Thoracic aorta (tissue), 2 donors: Measurements from ENCODE around the gene CLASP1. TPM values are rescaled to one million over a fixed set of nuclear protein-coding genes. Genes with fewer than 3 reads are reported as not detected.

Experiments used
- ATAC-seq: fragments of 150-250 bp; one replicate; pipeline ENCODE4 v1.8.0; 2017; ENCODE audit warnings: low read depth; ENCODE audit not compliant: insufficient number of reproducible peaks, low FRiP score
- DNase-seq: peaks from one replicate; pipeline ENCODE4 v3.0.0-alpha.2; 2020; ENCODE audit warnings: low spot score
- H3K27ac ChIP-seq, 2 donors: fragments of 200-600 bp; sonication (generic); 1 replicate in 1 of 2; 2 replicates in 1 of 2; pipeline ENCODE4 v1.5.1; 2016; ENCODE audit warnings: mild to moderate bottlenecking in 2 of 2, moderate library complexity in 2 of 2
- H3K27me3 ChIP-seq: fragments of 200-600 bp; sonication (generic); replicated peaks from 2 replicates; pipeline ENCODE4 v1.6.0; 2016; ENCODE audit warnings: mild to moderate bottlenecking; ENCODE audit not compliant: insufficient read depth
- H3K36me3 ChIP-seq: fragments of 200-600 bp; sonication (generic); one replicate; pipeline ENCODE4 v1.5.1; 2016
- H3K4me1 ChIP-seq, 2 donors: fragments of 200-600 bp; sonication (generic); 1 replicate in 1 of 2; 2 replicates in 1 of 2; pipeline versions ENCODE4 v1.5.1 to v1.6.0; 2016; ENCODE audit warnings: low read depth in 2 of 2, mild to moderate bottlenecking in 1 of 2; ENCODE audit not compliant: control insufficient read depth in 1 of 2
- H3K4me3 ChIP-seq: fragments of 200-600 bp; sonication (generic); 2 replicates; pipeline ENCODE4 v1.5.1; 2016; ENCODE audit warnings: mild to moderate bottlenecking
- H3K9me3 ChIP-seq: fragments of 200-600 bp; sonication (generic); 2 replicates; pipeline ENCODE4 v1.5.1; 2016
- total RNA-seq, 2 donors: library from RNA; depleted of rRNA; stranded (reverse); fragments of >200 nt; gene quantifications; one replicate each; pipeline versions ENCODE4 v1.1.0 to v1.2.3, GENCODE V29; 2016
- TF ChIP-seq, protein P1 (sequence below): fragments of 200-600 bp; sonication (generic); IDR thresholded peaks from one replicate; pipeline ENCODE4 v1.5.1; 2019; ENCODE audit warnings: antibody characterized with exemption

CLASP1 gene
- total RNA-seq, 2 donors from 2014 or later, result 69.7 to 113 TPM

DNA sequence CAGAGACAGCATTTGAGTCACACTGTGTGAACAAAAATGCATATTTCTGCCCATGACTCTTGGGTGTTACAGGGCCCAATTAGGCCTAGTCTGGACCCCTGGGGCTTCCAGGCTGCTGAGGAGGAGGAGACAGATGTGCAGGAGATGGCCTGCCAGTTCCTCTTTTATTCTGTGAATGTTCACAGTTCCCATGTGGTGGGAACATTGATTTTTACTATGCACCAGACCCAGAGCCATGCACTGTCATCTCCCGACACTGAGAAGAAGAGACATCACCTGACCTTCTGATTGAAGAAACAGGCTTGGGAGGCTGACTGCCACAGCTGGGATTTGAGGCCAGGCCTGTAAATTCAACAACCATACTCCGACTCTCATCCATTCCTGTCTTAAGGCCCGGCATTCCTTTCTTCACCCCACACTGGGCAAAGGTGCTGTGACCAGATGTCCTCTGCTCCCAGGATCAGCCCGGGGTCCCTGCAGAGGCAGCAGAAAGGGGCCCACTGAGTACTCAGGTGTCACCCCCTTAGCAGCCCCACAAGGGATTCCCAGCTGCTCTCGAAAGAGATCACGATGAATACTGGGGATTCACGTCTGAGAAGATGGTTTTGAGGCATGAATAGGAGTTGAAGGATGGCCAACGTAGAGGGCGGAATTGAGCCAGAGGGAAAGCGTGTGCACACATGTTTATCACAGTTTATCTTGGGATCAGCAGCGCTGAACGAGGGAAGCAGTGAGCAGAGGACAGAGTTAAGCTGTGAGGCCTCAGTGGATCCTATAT lies 360.6 kb downstream of the CLASP1 start:
- DNase-seq (no peak), ATAC-seq (no peak)
- H3K4me3 ChIP-seq, result no peak overlapping the region
- H3K4me1 ChIP-seq, result peaks cover 2 to 17% of the 10 kb centered on the region in 2 donors
- H3K9me3 ChIP-seq, result no peaks in the 10 kb centered on the region
- TF ChIP-seq, protein P1, sequence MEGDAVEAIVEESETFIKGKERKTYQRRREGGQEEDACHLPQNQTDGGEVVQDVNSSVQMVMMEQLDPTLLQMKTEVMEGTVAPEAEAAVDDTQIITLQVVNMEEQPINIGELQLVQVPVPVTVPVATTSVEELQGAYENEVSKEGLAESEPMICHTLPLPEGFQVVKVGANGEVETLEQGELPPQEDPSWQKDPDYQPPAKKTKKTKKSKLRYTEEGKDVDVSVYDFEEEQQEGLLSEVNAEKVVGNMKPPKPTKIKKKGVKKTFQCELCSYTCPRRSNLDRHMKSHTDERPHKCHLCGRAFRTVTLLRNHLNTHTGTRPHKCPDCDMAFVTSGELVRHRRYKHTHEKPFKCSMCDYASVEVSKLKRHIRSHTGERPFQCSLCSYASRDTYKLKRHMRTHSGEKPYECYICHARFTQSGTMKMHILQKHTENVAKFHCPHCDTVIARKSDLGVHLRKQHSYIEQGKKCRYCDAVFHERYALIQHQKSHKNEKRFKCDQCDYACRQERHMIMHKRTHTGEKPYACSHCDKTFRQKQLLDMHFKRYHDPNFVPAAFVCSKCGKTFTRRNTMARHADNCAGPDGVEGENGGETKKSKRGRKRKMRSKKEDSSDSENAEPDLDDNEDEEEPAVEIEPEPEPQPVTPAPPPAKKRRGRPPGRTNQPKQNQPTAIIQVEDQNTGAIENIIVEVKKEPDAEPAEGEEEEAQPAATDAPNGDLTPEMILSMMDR, result no peak
- no peak overlapping the region for H3K27ac ChIP-seq
- H3K36me3 ChIP-seq, result no peaks in the 10 kb centered on the region
- H3K27me3 ChIP-seq, result peaks cover 5% of the 10 kb centered on the region

DNA sequence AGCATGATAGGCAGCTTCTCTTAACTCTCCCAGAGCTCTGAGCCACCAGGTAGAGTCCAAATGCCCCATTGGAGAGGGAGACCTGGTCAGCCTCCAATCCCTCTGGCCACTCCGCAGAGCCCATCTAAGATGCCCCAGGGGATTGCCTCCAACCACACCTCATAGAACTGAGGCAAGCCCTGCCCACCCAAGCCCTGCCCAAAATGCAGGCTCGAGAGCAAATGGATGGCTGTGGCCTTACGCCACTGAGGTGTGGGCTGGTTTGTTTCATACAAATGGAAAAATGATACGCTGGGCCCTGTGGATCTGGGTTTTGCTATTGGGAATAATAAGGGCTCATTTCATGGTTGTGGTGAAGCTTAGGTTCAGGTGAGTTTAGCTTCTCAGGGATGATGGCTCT lies 361.3 kb downstream of the CLASP1 start:
- no peak for ATAC-seq

More for the DNA sequence above, 361.3 kb downstream of the CLASP1 start:
- Histone ChIP-seq H3K9me3 (no peaks in the 10 kb centered on the region), H3K4me3 (no peak overlapping the region), H3K27me3 (peaks cover 5% of the 10 kb centered on the region), H3K36me3 (no peaks in the 10 kb centered on the region), H3K4me1 (peaks cover 2 to 17% of the 10 kb centered on the region in 2 donors), H3K27ac (no peak overlapping the region)
- TF ChIP-seq, protein P1, result no peak
- no peak for DNase-seq

Other genes starting within 250 kb of the CLASP1 start
- not detected for gene RNU4ATAC, start 118.6 kb downstream of the CLASP1 start, total RNA-seq
- 10 to 100 TPM; 34.9 to 83.2 TPM for gene NIFK, start 87.4 kb upstream of the CLASP1 start, total RNA-seq
- 10 to 100 TPM; 33.5 to 34.3 TPM for gene TSN, start 106.2 kb upstream of the CLASP1 start, total RNA-seq